Neural progenitor cell (in vitro differentiated cells): Measurements from ENCODE around the gene ZNRF1.

Experiments used
- CTCF ChIP-seq: fragments of 200-600 bp; sonication (generic); IDR thresholded peaks from 2 replicates; pipeline ENCODE4 v1.5.1; 2017; ENCODE audit warnings: antibody characterized with exemption, mild to moderate bottlenecking
- EZH2phosphoT487 ChIP-seq: fragments of 200-600 bp; sonication (generic); IDR thresholded peaks from 2 replicates; pipeline ENCODE4 v1.6.1; 2017; ENCODE audit warnings: antibody characterized with exemption

- TF ChIP-seq CTCF (no peak), EZH2phosphoT487 (no peak)
These were observed 74.9 kb downstream of the ZNRF1 start for GRCh38 chr16:75073545-75074303.
